Bone marrow (tissue), 2 donors: Measurements from ENCODE around the gene EGLN3.

Experiments
- DNase-seq, 2 donors: peaks; one replicate each; lab custom pipeline; 2025; lab: John Stamatoyannopoulos, UW

Gene EGLN3

GRCh38 chr14:33910435-33910834, 40.4 kb downstream of the EGLN3 start:
- no peak for DNase-seq

DNA sequence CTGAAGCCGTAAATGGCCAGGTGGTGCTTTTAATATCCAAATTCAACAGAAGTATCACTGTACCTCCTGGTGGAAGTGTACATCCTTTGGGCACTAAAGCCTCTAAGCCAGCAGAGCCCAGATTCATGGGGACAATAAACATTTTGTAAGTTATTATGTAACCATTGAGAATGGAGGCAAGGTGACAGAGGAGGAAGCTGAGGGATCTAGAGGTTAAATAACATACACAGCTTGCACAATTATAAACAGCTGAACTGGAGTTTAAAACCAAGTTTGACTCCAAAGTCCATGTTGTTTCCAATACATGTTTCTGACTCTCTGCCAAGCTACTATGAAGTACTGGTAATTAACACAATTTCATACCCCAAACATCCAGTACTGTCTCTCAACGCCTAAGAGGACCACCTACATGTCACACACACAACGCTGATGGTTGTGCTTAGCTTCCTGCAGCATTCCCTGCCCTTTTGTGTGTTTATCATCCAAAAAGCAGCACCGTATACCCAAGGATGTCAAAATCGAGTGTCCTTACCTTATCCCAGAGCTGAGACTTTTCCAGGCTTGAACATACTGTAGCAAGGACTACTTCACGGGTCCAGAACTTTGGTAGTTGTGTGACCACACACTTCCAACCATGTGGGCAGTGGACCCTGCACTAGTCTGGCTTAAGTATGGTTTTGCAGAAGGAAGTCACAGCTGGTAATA, 41.3 kb downstream of the EGLN3 start:
- no peak for DNase-seq

GRCh38 chr14:33908540-33909223, 42.2 kb downstream of the EGLN3 start:
- DNase-seq = no peak

DNA sequence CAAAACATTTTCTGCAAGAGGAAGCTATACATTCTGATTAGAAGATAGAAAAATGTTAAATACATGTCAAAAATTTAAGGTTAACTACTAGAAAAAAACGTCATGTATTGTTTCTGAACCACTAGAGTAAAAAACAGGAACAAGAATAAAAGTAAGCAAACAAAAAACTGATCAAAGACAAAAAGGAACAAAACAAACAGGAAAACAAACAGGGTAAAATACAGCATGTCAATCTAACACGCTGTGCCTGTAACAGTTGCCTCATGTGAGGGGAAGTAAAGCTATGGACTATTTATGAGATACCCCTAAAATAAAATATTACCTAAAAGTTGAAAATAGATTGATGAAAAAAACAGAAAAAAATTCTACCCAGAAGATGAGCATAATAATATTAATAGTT, 43.9 kb downstream of the EGLN3 start:
- no peak for DNase-seq

- DNase-seq = no peak
These were observed 46.3 kb downstream of the EGLN3 start for GRCh38 chr14:33904609-33905008.

DNA sequence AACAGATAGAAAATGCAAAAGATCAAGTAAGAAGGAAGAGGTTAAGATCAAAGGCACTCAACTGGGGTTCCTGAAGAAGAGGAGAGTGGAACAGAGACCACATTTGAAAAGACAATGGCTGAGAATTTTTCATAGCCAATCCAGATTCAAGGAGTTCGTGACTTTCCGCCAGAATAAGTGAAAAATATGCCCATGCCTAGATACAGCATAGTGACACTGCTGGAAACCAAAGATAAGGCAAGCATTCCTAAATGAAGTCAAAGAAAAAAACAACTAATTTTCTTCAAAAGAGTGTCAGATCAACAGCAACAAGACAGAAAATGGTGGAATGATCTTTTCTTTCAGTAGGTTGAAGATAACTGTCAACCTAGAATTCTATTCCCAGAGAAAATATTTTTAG, 47.5 kb downstream of the EGLN3 start:
- no peak for DNase-seq

GRCh38 chr14:33902363-33902762, 48.5 kb downstream of the EGLN3 start:
- DNase-seq = no peak

DNA sequence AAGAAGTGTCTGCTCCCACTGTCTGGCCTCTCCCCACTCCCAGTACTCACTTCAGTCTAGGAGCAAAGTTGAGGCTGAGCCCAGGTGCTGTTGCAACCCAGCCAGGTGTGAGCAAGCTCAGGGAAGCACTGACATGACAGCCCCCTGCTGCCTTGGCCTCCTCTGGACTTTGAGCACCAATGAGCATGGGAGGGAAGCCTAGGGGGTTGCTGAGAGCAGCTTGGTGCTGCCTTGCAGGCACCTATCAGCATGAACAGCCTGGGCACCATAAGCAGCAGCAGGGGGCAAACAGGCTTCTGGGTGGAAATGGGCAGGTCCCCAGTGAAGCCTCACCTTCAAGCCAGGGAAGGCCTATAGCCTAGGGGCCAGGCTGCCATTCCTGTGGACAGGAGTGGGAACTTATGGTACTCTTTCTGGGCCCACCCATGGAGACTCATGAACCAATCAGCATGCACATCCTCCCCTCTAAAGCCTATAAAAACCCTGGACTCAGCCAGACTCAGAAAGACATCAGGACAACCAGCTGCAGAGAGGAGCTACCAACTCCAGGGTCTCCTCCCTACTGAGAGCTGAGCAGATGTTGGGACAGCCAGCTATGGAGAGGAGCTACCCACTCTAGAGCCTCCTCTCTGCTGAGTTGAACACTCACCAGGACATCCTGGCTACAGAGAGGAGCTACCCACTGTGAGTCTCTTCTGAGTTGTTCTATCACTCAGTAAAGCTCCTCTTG, 49.3 kb downstream of the EGLN3 start:
- no peak for DNase-seq

DNA sequence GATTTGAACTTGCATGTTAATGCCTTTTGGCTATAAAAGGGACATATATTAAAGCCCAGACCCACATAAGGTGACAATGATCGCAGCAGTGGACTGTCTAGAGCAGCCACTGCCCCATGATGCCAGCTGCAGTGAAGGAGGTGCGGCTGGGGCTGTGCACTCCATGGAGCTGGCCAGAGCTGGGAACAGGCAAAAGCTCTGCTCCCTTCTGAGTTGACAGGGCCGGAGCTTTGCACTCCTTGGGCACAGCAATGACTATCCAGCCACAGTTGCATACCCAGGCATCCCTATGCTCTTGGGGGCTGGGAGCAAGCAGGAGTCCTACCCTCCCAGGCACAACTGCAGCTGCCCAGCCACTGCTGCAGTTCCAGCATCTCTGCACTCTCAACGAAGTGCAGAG, 50.2 kb downstream of the EGLN3 start:
- DNase-seq = no peak

GRCh38 chr14:33899723-33900341, 51.0 kb downstream of the EGLN3 start:
- no peak for DNase-seq

- no peak for DNase-seq
These were observed 52.9 kb downstream of the EGLN3 start for GRCh38 chr14:33897878-33898535.

DNA sequence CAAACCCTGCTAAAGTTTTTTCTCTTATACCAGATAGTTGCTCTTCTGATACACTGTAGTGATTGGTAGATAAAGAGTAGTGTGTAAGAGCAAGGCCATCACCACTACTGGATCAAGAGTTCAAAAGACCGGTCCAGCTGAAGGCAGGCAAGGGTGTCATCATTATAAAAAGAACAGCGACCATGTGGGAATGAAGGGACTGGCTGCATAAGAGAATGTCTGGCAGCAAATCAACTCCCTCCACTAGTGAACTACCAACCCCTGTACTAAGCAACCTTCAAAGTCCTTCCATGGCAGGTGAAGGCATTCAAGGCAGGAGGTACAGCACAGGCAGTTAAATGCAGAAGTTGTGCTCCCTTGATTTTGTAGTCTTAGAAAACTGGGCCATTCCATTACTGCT, 53.5 kb downstream of the EGLN3 start:
- DNase-seq = no peak

GRCh38 chr14:33894339-33894738, 56.5 kb downstream of the EGLN3 start:
- no peak for DNase-seq

- DNase-seq = no peak
These were observed 59.2 kb downstream of the EGLN3 start for GRCh38 chr14:33891700-33892099.

GRCh38 chr14:33884916-33885315, 66.0 kb downstream of the EGLN3 start:
- no peak for DNase-seq

- no peak for DNase-seq
These were observed 70.5 kb downstream of the EGLN3 start for GRCh38 chr14:33880330-33880729.

GRCh38 chr14:33879684-33880286, 71.1 kb downstream of the EGLN3 start:
- no peak for DNase-seq

DNA sequence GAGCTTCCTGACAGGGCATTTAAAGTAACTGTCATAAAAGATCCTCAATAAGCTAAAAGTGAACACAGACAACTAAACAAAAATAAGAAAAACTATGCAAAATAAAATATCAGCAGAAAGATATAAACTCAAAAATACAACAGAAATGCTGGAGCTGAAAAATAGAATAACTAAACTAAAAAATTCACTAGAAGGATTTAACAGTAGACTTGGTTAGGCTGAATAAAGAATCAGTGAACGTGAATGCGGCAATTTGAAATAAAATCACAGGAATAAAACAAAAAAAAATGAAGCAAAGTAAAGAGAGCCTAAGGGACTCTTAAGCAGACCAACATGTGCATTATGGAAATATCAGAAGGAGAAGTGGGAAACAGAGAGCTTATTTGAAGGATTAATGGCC, 74.6 kb downstream of the EGLN3 start:
- no peak for DNase-seq
